Sigmoid colon (tissue), 7 donors: Measurements from ENCODE around the gene ATP13A2. TPM values are rescaled to one million over a fixed set of nuclear protein-coding genes. Genes with fewer than 3 reads are reported as not detected.
"Not testable (repeated sequence)": the region's sequence is repeated elsewhere in the genome, so short reads cannot be mapped to it uniquely, and the experiment has no call there.

ENCODE experiments used
- DNase-seq: peaks from one replicate; pipeline ENCODE4 v3.0.0-alpha.2; 2019
- H3K27ac ChIP-seq, 4 donors: fragments of 200-600 bp; sonication (generic); one replicate each; pipeline ENCODE4 v1.5.1; 2016 to 2019; ENCODE audit warnings: mild to moderate bottlenecking in 1 of 4
- H3K27me3 ChIP-seq, 3 donors: fragments of 200-600 bp; sonication (generic); one replicate each; pipeline ENCODE4 v1.5.1; 2019; ENCODE audit warnings: mild to moderate bottlenecking in 1 of 3
- H3K36me3 ChIP-seq, 4 donors: fragments of 200-600 bp; sonication (generic); one replicate each; pipeline ENCODE4 v1.5.1; 2016 to 2019
- H3K4me1 ChIP-seq, 4 donors: fragments of 200-600 bp; sonication (generic); one replicate each; pipeline ENCODE4 v1.5.1; 2017 to 2019
- H3K4me3 ChIP-seq, 4 donors: fragments of 200-600 bp; sonication (generic); one replicate each; pipeline ENCODE4 v1.5.1; 2017 to 2019; ENCODE audit warnings: mild to moderate bottlenecking in 2 of 4, moderate library complexity in 1 of 4
- H3K9me3 ChIP-seq, 4 donors: fragments of 200-600 bp in 3 of 4; sonication (generic) in 3 of 4; one replicate each; pipeline versions ENCODE4 v1.5.1 to v1.6.1; 2013 to 2019
- CTCF ChIP-seq, 4 experiments: fragments of 450-650 bp in 3 of 4; fragments of 200-600 bp in 1 of 4; IDR thresholded peaks; one replicate each; pipeline ENCODE4 v1.5.1; 2016 to 2019; ENCODE audit warnings: antibody characterized with exemption in 4 of 4, mild to moderate bottlenecking in 3 of 4, moderate library complexity in 2 of 4
- EP300 ChIP-seq, 4 donors: sonication (generic); formaldehyde crosslinking; IDR thresholded peaks; one replicate each; pipeline ENCODE4 v1.6.1; 2017; ENCODE audit warnings: antibody characterized with exemption in 4 of 4
- POLR2A ChIP-seq, 2 donors: fragments of 450-650 bp; IDR thresholded peaks; one replicate each; pipeline ENCODE4 v1.6.1; 2016; ENCODE audit warnings: antibody characterized with exemption in 2 of 2, mild to moderate bottlenecking in 2 of 2, moderate library complexity in 2 of 2
- POLR2AphosphoS5 ChIP-seq, 4 donors: sonication (generic); formaldehyde crosslinking; IDR thresholded peaks; one replicate each; pipeline ENCODE4 v1.6.1; 2017; ENCODE audit warnings: antibody characterized with exemption in 4 of 4
- WGBS, 2 donors: extraction: QIAGEN DNeasy Blood & Tissue Kit; methylation state at CpG; one replicate each; pipeline ENCODE4 v1.1.7; 2013; 5-methylcytosine and 5-hydroxymethylcytosine counted together
- intact Hi-C: fragments of 100-400 bp; cut with DNase I; formaldehyde crosslinking; loops from one replicate; pipeline ENCODE4 v1.15.1; 2023
- polyA plus RNA-seq, 3 donors: library from polyadenylated mRNA; stranded (reverse); fragments of 200-250 nt; gene quantifications; one replicate each; pipeline ENCODE4 v1.2.3, GENCODE V29; 2013
- total RNA-seq, 4 donors: library from RNA; depleted of rRNA; stranded (reverse); fragments of >200 nt; gene quantifications; one replicate each; pipeline ENCODE4 v1.1.0, GENCODE V29; 2016
- donor health status: healthy with polysubstance abuse.
- donor health status: Bipolar disorder and iron deficiency.
- donor health status: healthy.

Gene ATP13A2
- total and polyA plus RNA-seq, 7 donors: 6.6 to 47.2 (median 15.6) TPM

- Histone ChIP-seq H3K27ac (peak overlapping the region in 1 of 4 donors; percentile 61), H3K4me3 (no peak overlapping the region), H3K36me3 (peaks cover 0 to 32% (median 10%) of the 10 kb centered on the region in 4 donors), H3K9me3 (no peaks in the 10 kb centered on the region), H3K4me1 (peaks cover 0 to 48% (median 22%) of the 10 kb centered on the region in 4 donors), H3K27me3 (no peaks in the 10 kb centered on the region)
- no peak for TF ChIP-seq CTCF (IDR thresholded peaks at IDR 0.05)
- no peak for TF ChIP-seq POLR2A (IDR thresholded peaks at IDR 0.05)
- no peak for TF ChIP-seq POLR2AphosphoS5 (IDR thresholded peaks at IDR 0.05)
- TF ChIP-seq EP300 (IDR thresholded peaks at IDR 0.05): no peak
- no peak for DNase-seq
- intact Hi-C loops: no loop called here
- 97% methylated on average over 22 of the region's 22 CpGs for WGBS, 2 donors
These were observed 45.4 kb downstream of the ATP13A2 start for GRCh38 chr1:16966282-16966681.

GRCh38 chr1:16965486-16966067 lies 46.2 kb downstream of the ATP13A2 start:
- 91 to 93% methylated on average over 13 of the region's 13 CpGs for WGBS, 2 donors
- intact Hi-C loops: no loop called here
- H3K36me3 ChIP-seq: peaks cover 0 to 30% (median 10%) of the 10 kb centered on the region in 4 donors

GRCh38 chr1:16964169-16964568 lies 47.6 kb downstream of the ATP13A2 start:
- H3K27ac ChIP-seq, H3K4me3 ChIP-seq, DNase-seq, H3K9me3 ChIP-seq, H3K27me3 ChIP-seq: not testable (repeated sequence)
- WGBS, 2 donors: 96% methylated on average over 4 of the region's 4 CpGs
- peaks cover 0 to 57% (median 29%) of the 10 kb centered on the region in 4 donors for H3K4me1 ChIP-seq
- peaks cover 0 to 19% (median 10%) of the 10 kb centered on the region in 4 donors for H3K36me3 ChIP-seq
- intact Hi-C loops: loop anchor here (5.0 kb wide), 1 partner anchor 48 kb away; the partner anchor contains the start of gene ATP13A2

More at GRCh38 chr1:16965486-16966067, 46.2 kb downstream of the ATP13A2 start:
- Histone ChIP-seq H3K4me3 (no peak overlapping the region), H3K27me3 (no peaks in the 10 kb centered on the region), H3K9me3 (no peaks in the 10 kb centered on the region), H3K27ac (no peak overlapping the region), H3K4me1 (peaks cover 0 to 54% (median 24%) of the 10 kb centered on the region in 4 donors)
- TF ChIP-seq CTCF (IDR thresholded peaks at IDR 0.05): no peak
- DNase-seq: no peak

GRCh38 chr1:16961297-16962133 lies 50.2 kb downstream of the ATP13A2 start:
- Histone ChIP-seq H3K36me3 (peaks cover 0 to 17% (median 10%) of the 10 kb centered on the region in 4 donors), H3K27ac (peak overlapping the region; percentile 51 to 65 (median 61)), H3K4me1 (peaks cover 0 to 39% (median 16%) of the 10 kb centered on the region in 4 donors), H3K27me3 (no peaks in the 10 kb centered on the region), H3K9me3 (no peaks in the 10 kb centered on the region), H3K4me3 (peak overlapping the region in 3 of 4 donors; percentile 35 to 50 (median 41))
- intact Hi-C loops: loop anchor here (5.0 kb wide), 1 partner anchor 51 kb away; the partner anchor contains the start of gene ATP13A2
- DNase-seq: no peak
- TF ChIP-seq EP300 (IDR thresholded peaks at IDR 0.05): no peak
- TF ChIP-seq POLR2A (IDR thresholded peaks at IDR 0.05): no peak
- no peak for TF ChIP-seq POLR2AphosphoS5 (IDR thresholded peaks at IDR 0.05)
- TF ChIP-seq CTCF (IDR thresholded peaks at IDR 0.05): no peak
- 89% methylated on average over 14 of the region's 14 CpGs for WGBS, 2 donors
